Measurements from ENCODE around the gene CAMK4.

DNA sequence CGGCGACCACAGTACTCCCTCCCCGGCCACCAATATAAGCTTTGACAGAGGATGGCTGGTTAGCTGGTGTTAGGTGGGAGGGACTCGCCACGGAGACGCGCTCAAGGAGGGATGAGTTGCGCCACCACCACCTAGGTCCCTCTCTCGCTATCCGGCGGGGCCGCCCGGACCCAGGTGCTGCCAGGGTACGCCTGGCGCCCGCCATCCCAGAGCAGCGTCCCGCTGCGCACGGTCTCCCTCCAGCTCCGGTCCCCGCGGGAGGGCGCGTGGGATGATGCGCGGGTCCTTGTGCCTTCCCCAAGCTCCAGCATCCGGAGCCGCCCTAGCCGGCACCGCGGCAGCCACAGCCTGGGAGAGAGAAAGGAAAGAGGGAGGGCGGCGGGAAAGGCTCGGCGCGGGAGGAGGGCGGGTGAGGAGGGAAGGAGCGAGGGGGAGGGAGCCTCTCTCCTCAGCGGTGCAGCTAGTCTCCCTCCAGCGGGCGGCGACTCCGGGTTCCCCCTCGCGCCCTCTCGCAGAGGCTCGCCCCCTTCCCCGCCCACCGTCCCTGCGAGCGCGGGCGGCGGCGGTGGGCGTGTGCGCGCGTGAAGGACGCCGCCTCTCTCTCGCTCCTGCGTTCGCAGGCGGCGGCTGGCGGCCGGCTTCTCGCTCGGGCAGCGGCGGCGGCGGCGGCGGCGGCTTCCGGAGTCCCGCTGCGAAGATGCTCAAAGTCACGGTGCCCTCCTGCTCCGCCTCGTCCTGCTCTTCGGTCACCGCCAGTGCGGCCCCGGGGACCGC lies at the start of gene CAMK4:
- TF ChIP-seq, protein P1, sequence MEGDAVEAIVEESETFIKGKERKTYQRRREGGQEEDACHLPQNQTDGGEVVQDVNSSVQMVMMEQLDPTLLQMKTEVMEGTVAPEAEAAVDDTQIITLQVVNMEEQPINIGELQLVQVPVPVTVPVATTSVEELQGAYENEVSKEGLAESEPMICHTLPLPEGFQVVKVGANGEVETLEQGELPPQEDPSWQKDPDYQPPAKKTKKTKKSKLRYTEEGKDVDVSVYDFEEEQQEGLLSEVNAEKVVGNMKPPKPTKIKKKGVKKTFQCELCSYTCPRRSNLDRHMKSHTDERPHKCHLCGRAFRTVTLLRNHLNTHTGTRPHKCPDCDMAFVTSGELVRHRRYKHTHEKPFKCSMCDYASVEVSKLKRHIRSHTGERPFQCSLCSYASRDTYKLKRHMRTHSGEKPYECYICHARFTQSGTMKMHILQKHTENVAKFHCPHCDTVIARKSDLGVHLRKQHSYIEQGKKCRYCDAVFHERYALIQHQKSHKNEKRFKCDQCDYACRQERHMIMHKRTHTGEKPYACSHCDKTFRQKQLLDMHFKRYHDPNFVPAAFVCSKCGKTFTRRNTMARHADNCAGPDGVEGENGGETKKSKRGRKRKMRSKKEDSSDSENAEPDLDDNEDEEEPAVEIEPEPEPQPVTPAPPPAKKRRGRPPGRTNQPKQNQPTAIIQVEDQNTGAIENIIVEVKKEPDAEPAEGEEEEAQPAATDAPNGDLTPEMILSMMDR (tag by site-specific recombination; IDR thresholded peaks at IDR 0.05) = peak; percentile 66; the same call in 1 of the 2 replicates
- TF ChIP-seq ZNF121 (tag by site-specific recombination; IDR thresholded peaks at IDR 0.05) = no peak
- TF ChIP-seq, protein P2, sequence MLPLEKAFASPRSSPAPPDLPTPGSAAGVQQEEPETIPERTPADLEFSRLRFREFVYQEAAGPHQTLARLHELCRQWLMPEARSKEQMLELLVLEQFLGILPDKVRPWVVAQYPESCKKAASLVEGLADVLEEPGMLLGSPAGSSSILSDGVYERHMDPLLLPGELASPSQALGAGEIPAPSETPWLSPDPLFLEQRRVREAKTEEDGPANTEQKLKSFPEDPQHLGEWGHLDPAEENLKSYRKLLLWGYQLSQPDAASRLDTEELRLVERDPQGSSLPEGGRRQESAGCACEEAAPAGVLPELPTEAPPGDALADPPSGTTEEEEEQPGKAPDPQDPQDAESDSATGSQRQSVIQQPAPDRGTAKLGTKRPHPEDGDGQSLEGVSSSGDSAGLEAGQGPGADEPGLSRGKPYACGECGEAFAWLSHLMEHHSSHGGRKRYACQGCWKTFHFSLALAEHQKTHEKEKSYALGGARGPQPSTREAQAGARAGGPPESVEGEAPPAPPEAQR (tag by site-specific recombination; IDR thresholded peaks at IDR 0.05) = no peak
- TF ChIP-seq YY1 (tag by site-specific recombination; IDR thresholded peaks at IDR 0.05) = no peak
- TF ChIP-seq, protein P3, sequence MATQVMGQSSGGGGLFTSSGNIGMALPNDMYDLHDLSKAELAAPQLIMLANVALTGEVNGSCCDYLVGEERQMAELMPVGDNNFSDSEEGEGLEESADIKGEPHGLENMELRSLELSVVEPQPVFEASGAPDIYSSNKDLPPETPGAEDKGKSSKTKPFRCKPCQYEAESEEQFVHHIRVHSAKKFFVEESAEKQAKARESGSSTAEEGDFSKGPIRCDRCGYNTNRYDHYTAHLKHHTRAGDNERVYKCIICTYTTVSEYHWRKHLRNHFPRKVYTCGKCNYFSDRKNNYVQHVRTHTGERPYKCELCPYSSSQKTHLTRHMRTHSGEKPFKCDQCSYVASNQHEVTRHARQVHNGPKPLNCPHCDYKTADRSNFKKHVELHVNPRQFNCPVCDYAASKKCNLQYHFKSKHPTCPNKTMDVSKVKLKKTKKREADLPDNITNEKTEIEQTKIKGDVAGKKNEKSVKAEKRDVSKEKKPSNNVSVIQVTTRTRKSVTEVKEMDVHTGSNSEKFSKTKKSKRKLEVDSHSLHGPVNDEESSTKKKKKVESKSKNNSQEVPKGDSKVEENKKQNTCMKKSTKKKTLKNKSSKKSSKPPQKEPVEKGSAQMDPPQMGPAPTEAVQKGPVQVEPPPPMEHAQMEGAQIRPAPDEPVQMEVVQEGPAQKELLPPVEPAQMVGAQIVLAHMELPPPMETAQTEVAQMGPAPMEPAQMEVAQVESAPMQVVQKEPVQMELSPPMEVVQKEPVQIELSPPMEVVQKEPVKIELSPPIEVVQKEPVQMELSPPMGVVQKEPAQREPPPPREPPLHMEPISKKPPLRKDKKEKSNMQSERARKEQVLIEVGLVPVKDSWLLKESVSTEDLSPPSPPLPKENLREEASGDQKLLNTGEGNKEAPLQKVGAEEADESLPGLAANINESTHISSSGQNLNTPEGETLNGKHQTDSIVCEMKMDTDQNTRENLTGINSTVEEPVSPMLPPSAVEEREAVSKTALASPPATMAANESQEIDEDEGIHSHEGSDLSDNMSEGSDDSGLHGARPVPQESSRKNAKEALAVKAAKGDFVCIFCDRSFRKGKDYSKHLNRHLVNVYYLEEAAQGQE (tag by site-specific recombination; IDR thresholded peaks at IDR 0.05) = no peak
- no peak for TF ChIP-seq TCF7L2 (IDR thresholded peaks at IDR 0.05; ENCODE audit: borderline replicate concordance, low read depth, low read length)
- no peak for TF ChIP-seq ZFP3 (tag by site-specific recombination; IDR thresholded peaks at IDR 0.05; ENCODE audit: low read depth)
- no peak for TF ChIP-seq ZNF350 (tag by site-specific recombination; IDR thresholded peaks at IDR 0.05)
- no peak for TF ChIP-seq ZNF157 (tag by site-specific recombination; IDR thresholded peaks at IDR 0.05)
- no peak for TF ChIP-seq ZNF302 (tag by site-specific recombination; IDR thresholded peaks at IDR 0.05; ENCODE audit: low read depth)

Measured in HEK293 (cell line).